HG02981 (cell line): ENCODE results near the gene SDC4.
"Not testable (repeated sequence)": the region's sequence is repeated elsewhere in the genome, so short reads cannot be mapped to it uniquely, and the experiment has no call there.

ENCODE experiments used
- ATAC-seq: cut with Tn5 transposase; IDR thresholded peaks from one replicate; pipeline ENCODE4 v1.9.1; 2021; ENCODE audit warnings: mild to moderate bottlenecking, moderate library complexity; ENCODE audit not compliant: unreplicated experiment

The SDC4 gene

GRCh38 chr20:45365444-45365970 is 17.3 kb upstream of the SDC4 start:
- no peak for ATAC-seq

DNA sequence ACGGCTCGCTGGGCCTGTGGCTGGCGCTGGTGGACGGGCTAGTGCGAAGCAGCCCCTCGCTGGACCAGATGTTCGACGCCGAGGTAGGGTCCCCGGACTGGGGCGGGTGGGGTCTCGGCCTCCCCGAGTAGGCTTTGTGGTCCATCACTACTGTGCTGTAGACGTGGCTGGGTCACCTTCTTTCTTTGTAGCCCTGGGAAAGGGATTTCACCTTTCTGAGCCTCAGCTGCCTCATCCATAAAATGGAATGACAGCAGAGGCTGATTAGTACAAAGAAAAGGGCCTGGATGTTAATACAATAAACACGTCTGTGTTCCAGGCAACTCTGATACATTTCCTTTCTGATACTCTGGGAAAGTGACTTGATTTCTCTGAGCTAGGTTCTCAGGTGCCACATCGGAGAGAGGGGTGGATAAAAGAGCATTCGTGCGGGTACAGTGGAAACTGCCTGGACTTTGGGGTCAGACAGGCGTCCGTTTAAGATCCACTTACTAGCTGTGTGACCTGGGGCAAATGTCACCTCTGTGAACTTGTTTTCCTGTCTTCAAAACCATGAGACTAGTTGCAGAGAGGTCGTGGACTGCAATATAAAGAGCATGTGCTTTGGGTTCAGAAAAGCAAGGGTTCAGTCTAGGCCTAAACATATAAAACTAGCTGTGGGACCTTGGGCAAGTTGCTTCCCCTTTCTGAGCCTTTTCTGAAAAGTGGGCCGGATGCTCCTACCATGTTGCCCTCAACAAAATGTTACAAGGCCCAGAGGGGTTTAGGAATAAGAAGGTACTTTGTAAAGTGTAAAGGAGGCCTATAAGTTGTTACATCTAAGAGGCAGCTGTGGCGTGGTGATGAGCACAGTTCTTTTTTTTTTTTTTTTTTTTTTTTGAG is 15.6 kb upstream of the SDC4 start:
- no peak for ATAC-seq

DNA sequence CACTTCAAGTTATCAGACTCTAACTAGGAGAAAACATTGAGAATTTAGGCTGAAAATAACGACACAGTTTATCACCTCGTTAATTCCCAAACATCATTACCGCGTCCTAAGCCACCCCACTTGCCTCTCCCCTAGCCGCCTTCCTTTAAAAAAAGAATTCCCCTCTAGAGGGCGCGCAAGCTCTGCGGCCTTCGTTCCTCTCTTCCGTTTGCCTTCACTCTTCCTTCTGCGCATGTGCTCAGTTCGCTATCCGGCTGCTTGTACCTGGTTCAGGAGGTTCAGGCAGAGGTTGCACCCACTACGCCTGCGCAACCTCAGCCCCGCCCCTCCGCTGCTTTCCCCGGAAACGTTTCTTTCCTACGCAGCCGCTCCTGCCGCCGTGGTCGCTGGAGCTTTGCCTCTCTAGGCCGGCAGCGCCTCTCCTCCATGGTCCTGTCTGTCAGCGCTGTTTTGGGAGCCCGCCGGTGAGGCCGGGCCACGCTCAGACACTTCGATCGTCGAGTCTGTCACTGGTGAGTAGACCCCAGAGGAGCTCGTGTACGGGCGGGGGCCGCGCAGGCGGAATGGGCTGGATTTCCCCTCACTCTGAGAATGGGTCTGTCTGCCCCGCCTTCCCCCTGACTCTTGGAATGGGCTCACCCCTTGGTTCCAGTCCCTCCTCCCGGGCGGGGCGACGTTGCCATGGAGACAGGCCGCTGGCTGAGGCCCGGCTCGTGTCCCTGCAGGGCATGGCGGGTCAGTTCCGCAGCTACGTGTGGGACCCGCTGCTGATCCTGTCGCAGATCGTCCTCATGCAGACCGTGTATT is 14.8 kb upstream of the SDC4 start, which contains the start of gene SYS1:
TSS of gene SYS1 (plus strand) at position 353 of the 807 bp plus-strand sequence. CDS start at position 729, 376 bp downstream.
- peak; percentile 83 for ATAC-seq

GRCh38 chr20:45361793-45362192 is 13.6 kb upstream of the SDC4 start:
- ATAC-seq, result no peak

DNA sequence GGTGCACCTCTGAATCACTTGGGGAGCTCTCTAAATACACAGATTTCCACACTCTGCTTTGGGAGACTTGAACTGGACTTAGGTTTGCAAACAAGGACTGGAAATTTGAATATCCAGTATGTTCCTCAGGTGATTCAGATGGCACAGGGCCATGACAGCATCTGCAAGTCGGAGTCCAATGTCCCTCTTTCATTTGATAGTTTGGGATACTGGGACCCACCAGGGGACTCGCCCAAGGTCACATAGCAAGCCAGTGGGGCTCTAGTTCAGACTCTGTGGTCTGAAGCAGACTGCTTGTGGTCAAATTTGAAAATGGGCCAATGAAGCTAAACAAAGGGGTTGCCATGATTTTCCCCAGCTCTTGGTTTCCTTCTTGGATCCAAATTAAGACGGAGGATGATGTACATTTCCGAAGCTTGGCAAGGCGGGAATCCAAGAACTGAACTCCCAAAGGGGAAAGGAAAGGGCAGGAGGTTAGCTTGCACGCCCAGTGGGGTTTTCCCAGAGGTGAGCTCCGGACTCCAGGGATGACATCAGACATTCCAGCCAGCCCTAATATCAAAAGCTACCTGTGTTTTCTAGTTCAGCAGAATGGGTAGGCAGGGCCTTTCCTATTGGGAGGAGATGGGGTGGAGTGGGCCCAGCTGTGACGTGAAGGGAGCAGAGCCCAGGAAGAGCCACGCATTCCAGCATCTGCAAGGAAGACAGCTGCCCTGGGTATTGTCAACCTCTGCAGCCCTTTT is 11.4 kb upstream of the SDC4 start:
- ATAC-seq, result no peak

DNA sequence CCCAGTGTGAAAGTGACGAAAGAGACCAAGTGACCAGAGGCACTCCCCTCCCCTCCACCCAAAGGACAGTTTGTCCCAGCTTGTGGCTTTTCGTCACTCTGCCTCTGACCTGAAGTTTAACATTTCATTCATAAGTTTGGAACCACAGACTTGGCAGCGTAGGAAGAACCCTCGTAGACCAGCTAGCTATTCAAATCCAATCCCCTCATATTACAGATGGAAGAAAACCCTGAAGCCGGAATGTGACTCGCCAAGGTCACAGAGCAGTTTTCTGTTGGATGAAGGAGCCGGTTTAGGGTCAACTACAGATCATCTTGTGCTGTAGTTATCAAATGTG is 10.8 kb upstream of the SDC4 start:
- no peak for ATAC-seq

DNA sequence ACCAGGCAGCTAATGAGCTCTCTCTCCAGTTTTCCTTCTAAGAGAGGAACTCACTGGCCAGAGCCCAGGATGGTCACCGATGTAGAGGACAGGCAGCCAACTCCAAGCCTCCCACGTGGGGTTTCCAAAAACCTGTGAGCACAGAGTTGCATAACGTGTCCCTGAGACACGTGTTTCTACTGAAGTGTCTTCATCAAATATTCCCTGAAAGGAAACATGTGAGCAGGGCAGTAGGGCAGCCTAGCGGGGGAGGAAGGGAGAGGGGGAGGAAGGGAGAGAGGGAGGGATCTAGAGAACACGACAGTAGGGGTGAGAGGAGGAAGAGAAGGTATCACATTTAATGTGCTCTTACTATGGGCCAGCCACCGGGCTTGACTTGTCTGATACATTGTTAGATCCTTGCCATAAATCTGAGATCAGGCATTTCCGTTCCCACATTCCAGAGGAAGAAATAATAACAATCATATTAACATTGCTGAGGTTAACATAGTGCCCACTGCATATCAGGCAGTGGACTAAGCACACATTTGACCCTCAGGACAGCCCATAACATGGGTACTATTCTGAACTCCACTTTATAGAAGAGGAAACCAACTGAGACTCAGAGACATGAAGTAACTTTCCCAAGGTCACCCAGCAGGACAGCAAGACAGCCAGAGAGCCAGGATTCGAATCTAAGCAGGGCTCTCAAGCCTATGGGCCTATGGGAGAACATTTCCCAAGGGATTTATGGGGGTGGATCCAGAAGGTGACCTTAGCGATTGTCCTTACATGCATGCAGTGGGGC is 10.3 kb upstream of the SDC4 start:
- ATAC-seq, result no peak

GRCh38 chr20:45355209-45356084 is 7.2 kb upstream of the SDC4 start:
- no peak for ATAC-seq

GRCh38 chr20:45354423-45355208 is 6.4 kb upstream of the SDC4 start:
- no peak for ATAC-seq

GRCh38 chr20:45353746-45354145 is 5.5 kb upstream of the SDC4 start:
- no peak for ATAC-seq

DNA sequence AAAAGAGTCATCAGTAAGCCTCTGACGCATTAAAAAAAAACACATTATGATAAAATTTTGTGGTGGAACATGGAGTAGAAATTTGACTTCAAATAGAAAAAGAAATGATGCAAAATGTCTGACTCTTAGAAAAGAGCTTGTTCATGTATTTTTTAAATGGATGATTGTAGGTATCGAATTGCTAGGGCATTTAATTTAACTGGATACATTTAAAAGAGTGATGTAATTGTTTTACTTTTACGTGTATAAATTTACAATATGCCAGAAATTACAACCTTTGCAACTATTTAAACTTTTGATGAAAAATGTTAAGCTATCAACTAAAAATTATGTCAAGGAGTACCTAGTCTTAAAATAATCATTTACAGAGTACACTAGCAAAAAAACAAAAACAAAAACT is 4.5 kb upstream of the SDC4 start:
- ATAC-seq, result no peak

DNA sequence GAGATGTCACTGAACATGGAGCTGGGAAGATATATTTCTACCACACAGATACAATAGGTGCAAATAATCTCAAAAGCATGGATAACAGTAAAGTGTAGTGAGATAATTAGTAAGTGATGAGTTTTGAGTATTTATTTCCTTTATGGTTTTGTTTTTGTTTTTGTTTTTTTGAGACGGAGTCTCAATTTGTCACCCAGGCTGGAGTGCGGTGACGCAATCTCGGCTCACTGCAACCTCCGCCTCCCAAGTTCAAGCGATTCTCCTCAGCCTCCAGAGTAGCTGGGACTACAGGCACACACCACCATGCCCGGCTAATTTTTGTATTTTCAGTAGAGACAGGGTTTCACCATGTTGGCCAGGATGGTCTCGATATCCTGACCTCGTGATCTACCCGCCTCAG is 2.6 kb upstream of the SDC4 start:
- ATAC-seq, result not testable (repeated sequence)

GRCh38 chr20:45350217-45350616 is 2.0 kb upstream of the SDC4 start:
- no peak for ATAC-seq

DNA sequence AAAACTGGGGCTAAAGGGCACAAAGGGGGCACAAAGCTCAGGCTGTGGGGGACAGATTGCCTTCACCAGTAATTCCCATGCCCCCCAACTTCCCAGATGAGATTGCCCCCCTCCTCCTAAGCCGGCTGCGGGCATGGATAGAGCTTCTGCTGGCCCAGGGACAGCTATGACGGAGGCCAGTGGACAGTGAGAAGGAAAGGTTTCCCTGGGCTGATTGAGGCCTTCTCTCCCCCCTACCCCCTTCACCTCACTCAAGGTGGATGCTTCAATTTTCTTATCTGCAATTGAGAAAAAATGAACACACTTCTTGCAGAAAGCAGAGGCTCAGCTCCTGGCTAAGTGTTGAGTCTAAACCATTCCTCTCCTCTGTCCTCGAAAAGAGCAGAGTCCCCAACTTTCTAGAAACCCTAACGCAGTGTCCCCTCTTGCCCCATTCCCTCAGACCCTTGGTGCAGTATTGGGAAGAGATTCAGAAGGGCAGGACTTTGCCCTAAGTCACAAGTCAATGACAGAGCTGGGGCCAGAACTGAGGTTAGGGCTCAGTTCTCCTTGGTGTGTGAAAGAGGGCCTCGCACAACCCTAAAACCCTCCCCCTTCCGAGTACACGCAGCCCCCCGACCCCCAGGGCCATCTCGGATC is 808 bp downstream of the SDC4 start:
- ATAC-seq, result no peak

DNA sequence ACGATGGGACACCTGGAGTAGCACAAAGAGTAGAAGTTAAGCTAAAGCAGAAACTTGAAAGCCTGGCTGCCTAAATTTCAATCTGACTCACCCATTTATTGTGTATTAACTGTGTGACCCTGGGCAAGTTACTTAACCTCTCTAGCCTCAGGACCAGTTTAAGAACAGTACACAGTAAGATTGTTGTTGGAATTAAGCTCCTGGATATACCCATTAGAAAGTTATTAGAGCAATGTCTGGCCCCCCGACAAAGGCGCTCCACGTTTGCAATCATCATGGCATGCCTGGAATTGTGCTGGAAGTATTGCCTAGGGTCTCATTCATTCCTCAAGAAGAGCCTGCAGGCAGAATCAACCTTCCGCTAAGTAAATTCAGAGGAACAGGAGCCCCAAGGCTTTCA is 1.4 kb downstream of the SDC4 start:
- ATAC-seq, result no peak

GRCh38 chr20:45346291-45346718 is 1.9 kb downstream of the SDC4 start:
- no peak for ATAC-seq

- no peak for ATAC-seq
Measured at GRCh38 chr20:45345104-45345936, 2.9 kb downstream of the SDC4 start.
